Right lung (tissue), 10 donors: ENCODE results near the gene LRRC37A3. TPM values are rescaled to one million over a fixed set of nuclear protein-coding genes. Genes with fewer than 3 reads are reported as not detected.
"Not testable (repeated sequence)": the region's sequence is repeated elsewhere in the genome, so short reads cannot be mapped to it uniquely, and the experiment has no call there.

ENCODE experiments used
- DNase-seq, 2 donors: peaks; one replicate each; pipeline ENCODE4 v3.0.0-alpha.2; 2013
- long read RNA-seq, 8 donors: transcript quantifications; one replicate each; lab custom pipeline, GENCODE V29; 2026
- polyA plus RNA-seq, 5 donors: library from polyadenylated mRNA; unstranded; fragments of 120-200 nt; gene quantifications; one replicate each; pipeline versions ENCODE4 v1.2.1 to v1.2.3, GENCODE V29; 2013; ENCODE audit warnings: inconsistent platforms in 1 of 5, low replicate concordance in 1 of 5; ENCODE audit not compliant: insufficient read length in 5 of 5, insufficient read depth in 1 of 5

LRRC37A3 gene
- polyA plus RNA-seq, result 10 to 100 TPM; 16.5 to 41.9 (median 27.7) TPM
- long read RNA-seq, donor 1, partial matches to known transcripts, result 0 of 1 reads
- long read RNA-seq, donor 1, other reads (novel, unspliced or antisense), result 0 of 1 reads
- long read RNA-seq, donor 2, result 0 reads
- long read RNA-seq, donor 3, result 0 reads
- long read RNA-seq, donor 4, result 0 reads
- long read RNA-seq, donor 5, result 0 reads
- long read RNA-seq, donor 6, full-length matches to known transcripts, result 1 of 1 reads
- long read RNA-seq, donor 6, partial matches to known transcripts, result 0 of 1 reads
- long read RNA-seq, donor 6, other reads (novel, unspliced or antisense), result 0 of 1 reads
- long read RNA-seq, donor 7, partial matches to known transcripts, result 5 of 6 reads
- long read RNA-seq, donor 7, other reads (novel, unspliced or antisense), result 0 of 6 reads
- long read RNA-seq, donor 8, result 0 reads

DNA sequence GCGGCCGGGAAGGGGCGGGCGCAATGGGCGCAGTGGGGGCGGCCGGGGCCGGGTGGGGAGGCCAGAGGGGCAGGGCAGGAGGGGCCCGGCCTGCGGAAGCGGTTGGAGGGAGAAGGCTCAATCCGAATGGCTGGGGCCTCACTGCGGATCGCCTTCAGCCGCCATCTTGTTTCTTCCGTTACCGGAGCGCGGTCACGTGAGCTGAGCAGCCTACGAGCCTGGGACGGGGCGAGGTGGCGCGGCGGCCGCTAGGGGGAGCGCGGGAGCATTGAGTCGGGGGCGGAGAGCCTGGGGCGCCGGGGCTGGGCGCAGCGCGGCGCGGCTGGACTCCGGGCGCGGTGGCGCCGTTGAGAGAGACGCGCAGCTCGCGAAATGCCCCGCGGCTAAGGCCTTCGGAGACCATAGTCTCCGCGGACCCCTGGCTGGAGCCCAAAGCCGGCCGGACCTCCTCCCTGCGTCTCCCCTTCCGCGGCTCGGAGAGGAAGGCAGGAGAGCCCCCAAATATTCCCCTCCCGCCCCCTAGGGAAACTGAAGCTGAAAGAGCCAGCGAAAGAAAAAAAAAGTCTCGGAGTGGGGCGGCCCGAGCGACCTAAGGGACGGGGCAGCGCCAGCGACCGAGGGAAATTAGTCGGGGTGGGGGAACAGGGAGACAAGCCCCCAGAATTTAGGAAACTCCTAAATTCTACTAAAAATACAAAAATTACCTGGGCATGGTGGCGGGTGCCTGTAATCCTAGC is at the start of gene LRRC37A3:
Gene LRRC37A3, minus strand, starts transcription at position 190 of the 737 bp plus-strand sequence. CDS start 22,221 bp downstream, outside the sequence.
- DNase-seq, result peak; percentile 90 to 93

DNA sequence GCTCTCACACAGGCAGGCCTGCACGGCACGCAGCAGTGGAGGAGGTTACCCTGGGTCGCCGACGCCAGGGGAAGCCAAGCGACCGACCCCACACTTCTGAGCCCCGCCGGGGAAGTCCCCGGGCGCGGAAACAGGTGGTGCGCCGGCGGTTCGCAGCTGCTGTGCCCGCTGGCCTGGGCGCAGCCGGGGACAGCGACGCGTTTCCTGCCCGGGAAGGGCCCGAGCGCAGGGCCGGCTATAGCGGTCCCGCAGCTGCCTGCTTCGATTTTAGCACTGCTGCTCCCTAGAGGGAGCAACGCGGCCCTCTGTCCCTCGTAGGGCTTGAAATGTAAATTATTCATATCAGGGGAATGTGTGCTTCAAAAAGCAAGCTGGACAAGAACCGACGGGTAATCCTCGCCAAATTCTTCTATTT is 46.6 kb upstream of the LRRC37A3 start:
- DNase-seq, result peak; percentile 54 to 58

DNA sequence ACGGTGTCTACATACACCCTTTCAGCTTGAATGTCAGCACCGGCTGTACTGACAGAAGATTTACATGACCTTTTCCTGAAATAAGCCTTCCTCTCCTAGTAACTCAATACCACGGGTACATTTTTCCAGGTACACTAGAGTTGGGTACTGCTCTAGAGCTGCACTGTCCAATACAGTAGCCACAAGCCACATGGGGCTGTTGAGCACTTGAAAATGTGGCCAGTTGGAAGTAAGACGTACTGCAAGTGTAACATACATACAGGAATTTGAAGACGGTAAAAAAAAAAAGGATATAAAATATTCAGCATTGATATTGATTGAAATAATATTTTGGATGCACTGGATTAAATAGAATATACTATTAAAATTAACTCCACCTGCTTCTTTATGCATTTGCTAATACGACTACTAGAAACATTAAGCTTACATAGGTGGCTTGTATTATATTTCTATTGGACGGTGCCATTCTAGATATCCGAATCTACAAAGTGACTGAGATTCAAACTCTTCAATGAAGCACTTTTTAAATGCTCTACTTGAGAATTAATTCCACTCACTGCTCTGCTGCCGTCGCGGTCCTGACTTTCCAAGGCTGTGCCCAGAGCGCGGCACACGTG is 46.1 kb upstream of the LRRC37A3 start:
- DNase-seq, result not testable (repeated sequence)

DNA sequence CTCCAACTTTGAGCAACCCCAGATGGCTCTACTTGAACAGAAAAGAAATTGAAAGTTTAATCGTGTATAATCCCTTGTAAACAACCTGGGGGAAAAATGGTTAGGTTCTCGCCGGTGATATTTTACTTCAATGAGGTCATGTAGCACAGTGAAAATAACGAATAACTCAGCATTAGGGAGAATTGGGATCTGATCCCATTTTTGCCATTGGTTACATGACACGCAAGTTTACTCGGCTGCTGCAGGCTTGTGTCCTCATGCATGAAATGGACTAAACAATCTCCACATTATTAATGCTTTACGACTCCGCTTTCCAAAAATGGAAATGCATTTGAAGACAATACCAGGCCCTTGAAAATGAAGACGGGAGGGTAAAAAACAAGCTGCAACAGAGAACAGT is 45.5 kb upstream of the LRRC37A3 start:
- no peak for DNase-seq

DNA sequence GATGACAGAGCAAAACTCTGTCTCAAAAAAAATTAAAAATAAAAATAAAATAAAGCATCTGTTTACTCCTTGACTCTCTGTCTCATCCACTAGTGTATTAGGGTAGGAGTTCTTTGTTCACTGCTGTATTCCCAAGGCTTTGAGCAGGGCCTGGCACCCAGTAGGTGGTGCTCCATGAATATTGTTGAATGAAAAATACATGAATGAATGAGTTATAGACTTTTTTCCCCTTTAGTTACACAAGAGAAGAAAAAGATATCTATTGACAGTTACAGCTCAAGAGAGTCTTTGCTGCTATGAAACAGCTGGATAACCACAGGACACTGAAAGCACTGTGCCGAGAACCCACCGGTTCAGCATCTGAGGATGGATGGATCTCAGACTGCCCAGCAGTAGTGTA is 44.5 kb upstream of the LRRC37A3 start:
- DNase-seq, result not testable (repeated sequence)

DNA sequence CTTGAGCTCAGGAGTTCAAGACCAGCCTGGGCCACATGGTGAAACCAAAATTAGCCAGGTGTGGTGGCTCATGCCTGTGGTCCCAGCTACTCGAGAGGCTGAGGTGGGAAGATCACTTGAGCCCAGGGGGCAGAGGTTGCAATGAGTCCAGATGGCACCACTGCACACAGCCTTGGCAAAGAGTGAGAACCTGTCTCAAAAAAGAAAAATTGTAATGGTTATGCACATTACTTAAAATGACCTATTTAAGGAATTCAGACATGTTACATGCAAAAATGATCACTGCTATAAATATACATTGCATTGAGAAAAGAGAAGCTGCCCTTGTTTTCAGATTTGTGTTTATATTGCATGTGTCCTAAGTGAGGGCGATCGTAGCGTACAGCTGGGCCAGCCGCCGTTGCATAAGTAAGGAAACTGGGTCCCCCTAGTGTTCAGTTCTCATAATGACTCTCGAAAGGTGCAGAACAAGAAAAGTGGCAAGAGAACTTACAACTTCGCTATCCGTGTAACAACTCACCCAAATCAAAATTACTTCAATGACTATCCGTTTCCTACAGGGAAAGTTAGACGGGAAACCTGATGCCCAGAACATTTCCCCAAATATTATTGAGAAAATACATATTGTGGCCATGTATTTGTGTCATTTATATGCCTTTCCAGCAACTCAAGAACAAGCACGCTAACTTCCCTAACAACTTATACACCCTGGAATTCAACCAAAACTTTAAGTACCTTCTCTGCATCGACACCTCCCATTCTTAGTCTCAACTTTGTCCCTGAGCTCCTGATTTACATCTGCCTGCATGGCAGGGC is 42.5 kb upstream of the LRRC37A3 start:
- peak; percentile 52 to 69 for DNase-seq

DNA sequence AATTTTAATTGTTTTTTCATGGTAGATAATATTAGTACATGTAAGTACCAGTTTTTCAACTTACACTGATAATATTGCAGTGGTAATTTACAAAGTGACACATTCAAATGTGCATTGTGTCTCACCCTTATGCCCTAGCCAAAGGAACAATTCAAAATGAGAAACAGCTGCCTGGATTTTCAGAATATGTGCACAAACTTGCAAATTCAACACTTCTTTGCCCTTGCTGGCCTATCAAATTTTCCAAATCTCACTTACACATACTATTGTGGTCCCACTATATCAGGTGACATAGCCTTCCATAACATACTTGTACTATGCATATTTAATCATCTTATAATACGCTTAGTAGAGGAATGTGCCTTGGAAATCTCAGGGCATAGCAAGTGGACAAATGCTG is 32.6 kb upstream of the LRRC37A3 start:
- DNase-seq, result no peak

DNA sequence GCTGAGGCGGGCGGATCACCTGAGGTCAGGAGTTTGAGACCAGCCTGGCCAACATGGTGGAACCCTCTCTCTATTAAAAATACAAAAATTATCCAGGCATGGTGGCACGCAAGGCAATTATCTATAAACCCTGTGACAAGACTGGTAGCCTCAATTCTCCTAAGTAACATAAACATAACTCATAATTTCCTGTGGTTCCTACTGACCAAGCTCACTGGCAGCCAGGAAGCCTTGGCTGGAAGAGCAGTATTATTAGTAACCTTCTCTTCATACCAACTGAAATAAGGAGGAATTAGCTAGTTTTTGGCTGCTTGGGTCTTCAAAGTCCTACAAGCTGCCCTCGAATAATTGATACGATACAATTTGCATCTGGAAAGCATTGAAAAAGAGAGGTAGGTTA is 31.6 kb upstream of the LRRC37A3 start:
- DNase-seq, result no peak

DNA sequence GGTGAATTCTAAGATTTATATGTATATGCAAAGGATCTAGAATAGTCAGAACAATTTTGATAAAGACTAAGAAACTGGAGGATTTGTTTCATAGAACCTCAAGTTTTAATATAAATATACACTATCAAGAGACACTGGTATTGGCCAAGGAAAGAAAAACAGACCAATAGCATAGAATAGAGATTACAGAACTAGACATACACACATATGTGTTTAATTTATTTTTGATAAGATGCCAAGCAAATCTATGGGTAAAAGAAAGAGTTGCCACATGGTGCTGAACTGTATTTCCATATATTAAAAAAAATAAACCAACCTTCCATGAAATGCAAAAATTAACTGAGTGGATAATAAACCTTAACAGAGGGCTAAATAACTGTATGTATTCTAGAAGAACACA is 27.9 kb upstream of the LRRC37A3 start:
- DNase-seq, result no peak

DNA sequence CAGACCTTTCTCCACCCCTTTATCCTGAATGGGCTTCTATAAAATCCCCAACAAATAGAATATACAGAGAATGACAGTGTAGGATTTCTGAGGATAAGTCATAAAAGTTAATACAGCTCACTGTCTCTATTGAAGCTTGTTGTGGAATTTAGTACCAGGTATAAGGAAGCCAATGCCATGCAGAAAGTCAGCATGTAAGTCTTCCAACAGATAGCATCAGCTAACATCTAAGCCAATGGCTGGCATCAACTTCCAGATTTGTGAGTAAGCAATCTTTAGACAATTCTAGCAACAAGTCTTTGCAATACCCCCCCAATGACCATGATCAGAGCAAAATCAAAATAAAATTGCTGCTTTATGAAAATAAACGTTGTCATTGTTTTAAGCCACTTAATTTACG is 22.5 kb upstream of the LRRC37A3 start:
- no peak for DNase-seq

DNA sequence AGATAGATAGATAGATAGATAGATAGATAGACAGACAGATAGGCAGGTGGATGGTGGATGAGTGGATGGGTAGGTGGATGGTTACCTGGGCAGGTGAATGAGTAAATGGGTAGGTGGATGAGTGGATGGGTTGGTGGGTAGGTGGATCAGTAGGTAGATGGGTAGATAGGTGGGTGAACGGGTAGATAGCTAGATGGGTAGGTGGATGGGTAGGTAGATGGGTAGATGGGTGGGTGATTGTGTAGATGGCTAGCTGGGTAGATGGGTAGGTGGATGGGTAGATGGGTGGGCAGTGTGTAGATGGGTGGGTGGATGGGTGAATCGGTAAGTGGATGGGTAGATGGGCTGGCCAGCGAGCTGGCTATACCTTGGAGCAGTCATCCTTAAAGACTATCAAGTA is 21.8 kb upstream of the LRRC37A3 start:
- DNase-seq, result no peak

DNA sequence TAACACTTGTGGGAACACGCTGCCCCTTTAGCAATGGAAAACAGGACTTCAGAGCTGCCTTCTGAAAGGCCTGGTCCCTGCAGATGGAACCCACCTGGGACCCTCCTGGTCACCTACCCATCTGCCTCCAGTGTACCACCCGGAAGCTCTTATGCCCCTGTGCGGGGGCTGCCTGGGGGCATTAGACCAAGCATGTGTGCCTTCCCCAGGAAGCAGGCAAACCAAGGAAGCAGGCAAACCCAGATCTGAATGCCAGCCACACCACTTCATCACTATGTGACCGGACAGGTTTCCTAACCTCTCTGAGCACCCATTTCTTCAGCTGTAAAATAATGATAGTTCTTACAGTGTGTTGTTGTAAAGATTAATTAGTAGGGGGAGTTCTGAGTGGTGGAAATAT is 20.8 kb upstream of the LRRC37A3 start:
- no peak for DNase-seq

DNA sequence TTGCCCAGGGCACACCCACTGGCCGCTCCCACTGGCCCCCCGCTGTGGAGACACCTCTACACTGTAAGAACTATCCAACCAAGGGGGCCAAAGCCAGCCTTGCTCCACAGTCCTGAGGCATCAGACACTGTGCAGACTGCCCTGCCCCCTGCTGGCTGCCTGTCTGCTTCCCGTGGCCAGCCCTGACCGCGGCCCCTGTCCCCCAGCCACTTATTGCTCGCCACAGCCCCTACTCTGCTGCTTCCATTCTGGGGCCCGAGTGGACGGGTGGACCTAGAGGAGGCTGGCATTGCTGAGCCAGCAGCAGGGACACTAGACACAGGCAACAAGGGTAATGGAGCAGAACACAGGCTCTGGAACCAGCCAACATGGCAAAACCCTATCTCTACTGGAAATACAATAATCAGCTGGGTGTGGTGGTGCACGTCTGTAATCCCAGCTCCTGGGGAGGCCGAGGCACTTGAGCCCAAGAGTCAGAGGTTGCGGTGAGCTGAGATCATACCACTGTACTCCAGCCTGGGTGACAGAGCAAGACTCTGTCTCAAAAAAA is 19.7 kb upstream of the LRRC37A3 start:
- no peak for DNase-seq

DNA sequence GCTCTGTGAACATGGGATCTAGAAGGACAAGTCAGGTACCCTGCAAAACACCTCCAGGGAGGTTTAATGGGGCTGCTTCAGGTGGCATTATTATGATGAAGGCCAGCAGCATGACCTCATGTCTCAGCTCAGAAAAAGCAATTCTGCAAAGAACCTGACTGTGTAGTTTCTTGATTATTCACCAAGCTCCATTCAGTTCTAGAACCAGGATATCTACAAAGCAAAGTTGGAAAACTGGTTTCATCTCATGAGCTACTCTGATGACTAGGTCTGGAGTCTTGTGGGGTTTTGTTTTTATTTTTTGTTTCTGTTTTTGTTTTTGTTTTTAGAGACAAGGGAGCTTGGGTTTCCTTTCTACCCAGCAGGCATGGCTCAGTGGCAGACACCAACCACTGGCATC is 19.0 kb upstream of the LRRC37A3 start:
- DNase-seq, result no peak

DNA sequence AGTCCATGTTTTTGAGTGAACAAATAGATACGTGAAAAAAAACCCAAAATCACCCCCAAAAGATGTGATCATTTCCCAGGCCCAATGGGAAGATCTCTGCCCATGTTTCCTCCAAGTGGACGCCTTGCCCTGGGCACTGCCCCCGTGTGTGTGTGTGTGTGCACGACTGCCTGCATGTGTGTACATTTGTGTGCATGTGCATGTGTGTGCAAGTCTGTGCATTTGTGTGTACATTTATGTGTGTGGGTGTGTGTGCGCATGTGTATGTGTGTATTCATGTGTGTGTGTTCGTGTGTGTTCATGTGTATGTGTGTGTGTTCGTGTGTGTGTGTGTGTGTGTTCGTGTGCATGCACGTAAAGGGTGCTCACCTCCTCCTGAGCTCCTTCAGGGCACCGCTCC is 16.8 kb upstream of the LRRC37A3 start:
- DNase-seq, result no peak

DNA sequence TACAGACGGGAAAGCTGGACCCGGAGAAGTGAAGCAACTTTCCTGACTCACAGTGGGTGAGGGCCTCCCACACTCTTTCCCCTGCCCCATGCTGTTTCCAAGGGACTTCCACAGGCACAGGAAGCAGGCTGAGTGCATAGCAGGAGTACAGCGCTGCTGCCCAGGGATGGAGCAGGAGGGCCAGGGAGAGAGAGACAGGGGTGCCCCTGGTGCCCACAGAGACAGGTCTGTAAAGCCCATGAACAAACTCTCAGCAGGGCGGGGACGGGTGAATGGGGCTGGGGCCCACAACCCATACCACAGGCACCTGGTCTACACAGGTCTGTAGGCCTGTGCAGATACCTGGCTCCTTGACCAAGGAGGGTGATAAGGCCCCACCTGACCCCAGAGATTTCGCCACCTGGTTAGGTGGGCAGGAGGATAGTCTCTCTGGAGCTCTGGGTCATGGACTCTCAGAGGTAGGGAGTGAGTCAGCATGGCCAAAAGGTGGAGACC is 15.1 kb upstream of the LRRC37A3 start:
- DNase-seq, result not testable (repeated sequence)

DNA sequence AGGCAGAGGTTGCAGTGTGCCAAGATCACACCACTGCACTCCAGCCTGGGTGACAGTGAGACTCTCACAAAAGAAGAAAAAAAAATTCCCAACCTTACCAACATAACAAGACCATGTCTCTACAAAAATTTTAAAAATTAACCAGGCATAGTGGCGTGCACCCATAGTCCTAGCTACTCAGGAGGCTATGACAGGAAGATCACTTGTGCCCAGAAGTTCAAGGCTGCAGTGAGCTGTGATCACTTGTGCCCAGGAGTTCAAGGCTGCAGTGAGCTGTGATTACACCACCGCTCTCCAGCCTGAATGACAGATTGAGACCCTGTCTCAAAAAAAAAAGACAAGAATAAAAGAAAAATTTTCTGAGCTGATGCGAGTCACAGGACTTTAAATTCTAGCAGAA is 13.6 kb upstream of the LRRC37A3 start:
- DNase-seq, result not testable (repeated sequence)

DNA sequence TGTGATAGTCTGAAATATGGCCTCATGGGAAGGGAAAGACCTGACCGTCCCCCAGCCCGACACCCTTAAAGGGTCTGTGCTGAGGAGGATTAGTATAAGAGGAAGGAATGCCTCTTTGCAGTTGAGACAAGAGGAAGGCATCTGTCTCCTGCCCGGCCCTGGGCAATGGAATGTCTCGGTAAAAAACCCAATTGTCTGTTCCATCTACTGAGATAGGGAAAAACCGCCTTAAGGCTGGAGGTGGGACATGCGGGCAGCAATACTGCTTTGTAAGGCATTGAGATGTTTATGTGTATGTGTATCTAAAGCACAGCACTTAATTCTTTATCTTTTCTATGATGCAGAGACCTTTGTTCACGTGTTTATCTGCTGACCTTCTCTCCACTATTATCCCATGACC is 11.1 kb upstream of the LRRC37A3 start:
- DNase-seq, result not testable (repeated sequence)

DNA sequence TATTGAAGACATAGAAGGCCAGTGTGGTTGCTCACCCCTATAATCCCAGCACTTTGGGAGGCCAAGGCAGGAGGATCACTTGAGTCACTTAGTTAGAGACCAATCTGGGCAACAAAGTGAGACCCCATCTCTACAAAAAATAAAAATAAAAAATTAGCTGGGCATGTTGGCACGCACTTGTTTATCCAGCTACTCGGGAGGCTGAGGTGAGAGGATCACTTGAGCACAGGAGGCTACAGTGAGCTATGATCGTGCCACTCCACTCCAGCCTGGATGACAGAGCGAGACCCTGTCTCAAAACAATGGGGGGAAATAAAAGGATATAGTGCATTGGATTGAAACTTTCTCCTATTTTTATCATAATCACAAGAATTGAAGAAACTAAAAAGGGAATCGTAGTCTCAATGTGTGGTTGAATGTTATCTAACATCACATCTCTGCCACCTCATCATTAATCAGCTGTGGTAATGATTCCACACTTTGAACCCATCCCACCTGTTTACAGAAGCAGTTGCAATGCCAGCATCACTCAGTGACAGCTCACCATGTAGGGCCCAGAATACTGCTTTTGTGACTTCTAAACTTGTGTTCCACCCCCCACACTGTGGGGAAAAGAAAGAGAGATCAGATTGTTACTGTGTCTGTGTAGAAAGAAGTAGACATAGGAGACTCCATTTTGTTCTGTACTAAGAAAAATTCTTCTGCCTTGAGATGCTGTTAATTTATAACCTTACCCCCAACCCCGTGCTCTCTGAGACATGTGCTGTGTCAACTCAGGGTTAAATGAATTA is 10.3 kb upstream of the LRRC37A3 start:
- not testable (repeated sequence) for DNase-seq

DNA sequence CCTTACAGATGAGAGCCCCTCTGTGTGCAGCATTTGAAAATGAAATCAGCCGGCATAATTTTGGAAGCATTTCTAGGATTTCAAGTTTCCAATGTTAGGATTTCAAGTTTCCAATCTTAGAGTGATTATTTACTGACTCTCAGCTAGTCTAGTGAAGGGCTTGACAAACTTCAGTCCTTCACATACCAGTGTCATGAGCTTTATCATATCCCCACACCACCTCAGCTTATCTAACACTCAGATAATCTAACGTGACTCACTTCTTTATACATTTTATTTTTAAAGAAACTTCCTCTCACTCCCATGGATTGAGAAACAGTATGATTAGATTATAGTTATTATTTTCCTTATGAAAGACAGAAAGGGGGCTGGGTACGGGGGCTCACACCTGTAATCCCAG is 9.4 kb upstream of the LRRC37A3 start:
- DNase-seq, result not testable (repeated sequence)
